GM18511 (cell line): ENCODE results near the gene SLC25A1.

ENCODE experiments used
- ATAC-seq: cut with Tn5 transposase; IDR thresholded peaks from one replicate; pipeline ENCODE4 v1.9.1; 2021; ENCODE audit warnings: mild to moderate bottlenecking, moderate library complexity; ENCODE audit not compliant: unreplicated experiment

Gene SLC25A1

GRCh38 chr22:19178657-19179496 is at the start of gene SLC25A1:
SLC25A1 (minus strand) TSS chr22:19178736; CDS start chr22:19178673, 63 bp downstream.
- ATAC-seq: peak; percentile 75

GRCh38 chr22:19228179-19228578 is 49.6 kb upstream of the SLC25A1 start:
- ATAC-seq: no peak

GRCh38 chr22:19226428-19226827 is 47.9 kb upstream of the SLC25A1 start:
- ATAC-seq: no peak

GRCh38 chr22:19225560-19225959 is 47.0 kb upstream of the SLC25A1 start:
- ATAC-seq: no peak

- ATAC-seq: no peak
Measured at GRCh38 chr22:19224985-19225384, 46.4 kb upstream of the SLC25A1 start.

GRCh38 chr22:19224557-19224956 is 46.0 kb upstream of the SLC25A1 start:
- no peak for ATAC-seq

GRCh38 chr22:19223617-19224016 is 45.1 kb upstream of the SLC25A1 start:
- ATAC-seq: no peak

- no peak for ATAC-seq
Measured at GRCh38 chr22:19223110-19223509, 44.6 kb upstream of the SLC25A1 start.

GRCh38 chr22:19222242-19223005 is 43.9 kb upstream of the SLC25A1 start:
- ATAC-seq: no peak

- ATAC-seq: no peak
Measured at GRCh38 chr22:19220867-19221266, 42.3 kb upstream of the SLC25A1 start.

GRCh38 chr22:19218541-19219233 is 40.2 kb upstream of the SLC25A1 start:
- no peak for ATAC-seq

- no peak for ATAC-seq
Measured at GRCh38 chr22:19216579-19216978, 38.0 kb upstream of the SLC25A1 start.

GRCh38 chr22:19215360-19215759 is 36.8 kb upstream of the SLC25A1 start:
- no peak for ATAC-seq

- no peak for ATAC-seq
Measured at GRCh38 chr22:19214078-19214473, 35.5 kb upstream of the SLC25A1 start.

GRCh38 chr22:19213442-19214077 is 35.0 kb upstream of the SLC25A1 start:
- ATAC-seq: no peak

GRCh38 chr22:19213001-19213400 is 34.5 kb upstream of the SLC25A1 start:
- no peak for ATAC-seq

- ATAC-seq: no peak
Measured at GRCh38 chr22:19212302-19212870, 33.9 kb upstream of the SLC25A1 start.

GRCh38 chr22:19210188-19210587 is 31.7 kb upstream of the SLC25A1 start:
- ATAC-seq: no peak

GRCh38 chr22:19208287-19208847 is 29.8 kb upstream of the SLC25A1 start:
- no peak for ATAC-seq

- ATAC-seq: no peak
Measured at GRCh38 chr22:19207884-19208283, 29.3 kb upstream of the SLC25A1 start.
